Tibial nerve (tissue), 4 donors: ENCODE data around the gene SLC36A3. TPM values are rescaled to one million over a fixed set of nuclear protein-coding genes. Genes with fewer than 3 reads are reported as not detected.

ENCODE experiments used
- DNase-seq, 2 donors: peaks; one replicate each; pipeline ENCODE4 v3.0.0-alpha.2; 2019; ENCODE audit warnings: low spot score in 2 of 2
- H3K27ac ChIP-seq, 4 donors: fragments of 200-600 bp; sonication (generic) in 3 of 4; one replicate each; pipeline ENCODE4 v1.5.1; 2017 to 2019; ENCODE audit warnings: mild to moderate bottlenecking in 1 of 4
- H3K27me3 ChIP-seq, 2 donors: fragments of 200-600 bp; sonication (generic) in 1 of 2; one replicate each; pipeline versions ENCODE4 v1.5.1 to v1.6.0; 2017 to 2019
- H3K36me3 ChIP-seq, 3 donors: fragments of 200-600 bp; sonication (generic); one replicate each; pipeline ENCODE4 v1.5.1; 2018 to 2019
- H3K4me1 ChIP-seq, 4 donors: fragments of 200-600 bp; sonication (generic) in 3 of 4; one replicate each; pipeline ENCODE4 v1.5.1; 2017 to 2019
- H3K4me3 ChIP-seq, 4 donors: fragments of 200-600 bp; sonication (generic) in 3 of 4; one replicate each; pipeline ENCODE4 v1.5.1; 2017 to 2019; ENCODE audit warnings: mild to moderate bottlenecking in 1 of 4, moderate library complexity in 1 of 4
- H3K9me3 ChIP-seq, 4 donors: fragments of 200-600 bp; sonication (generic) in 3 of 4; one replicate each; pipeline ENCODE4 v1.5.1; 2017 to 2019
- CTCF ChIP-seq, 5 experiments: fragments of 200-600 bp in 3 of 5; fragments of 450-650 bp in 2 of 5; sonication (generic) in 3 of 5; IDR thresholded peaks; one replicate each; pipeline ENCODE4 v1.5.1; 2016 to 2019; ENCODE audit warnings: antibody characterized with exemption in 5 of 5, mild to moderate bottlenecking in 3 of 5, moderate library complexity in 2 of 5
- EP300 ChIP-seq, 2 donors: sonication (generic); formaldehyde crosslinking; IDR thresholded peaks; one replicate each; pipeline ENCODE4 v1.6.1; 2017; ENCODE audit warnings: antibody characterized with exemption in 2 of 2, mild to moderate bottlenecking in 1 of 2
- POLR2A ChIP-seq, 2 donors: fragments of 450-650 bp; IDR thresholded peaks; one replicate each; pipeline ENCODE4 v1.6.1; 2017; ENCODE audit warnings: antibody characterized with exemption in 2 of 2, mild to moderate bottlenecking in 2 of 2, moderate library complexity in 2 of 2
- WGBS, 2 donors: methylation state at CpG; one replicate each; pipeline ENCODE4 v1.1.5; 2018; 5-methylcytosine and 5-hydroxymethylcytosine counted together
- total RNA-seq, 4 donors: library from RNA; depleted of rRNA; stranded (reverse); fragments of >200 nt; gene quantifications; one replicate each; pipeline ENCODE4 v1.1.0, GENCODE V29; 2016

SLC36A3 gene
- total RNA-seq, 4 donors from 2014 or later, result not detected

- WGBS, 2 donors, result 94 to 96% methylated on average over 13 of the region's 13 CpGs
- TF ChIP-seq POLR2A (IDR thresholded peaks at IDR 0.05) (no peak), CTCF (IDR thresholded peaks at IDR 0.05) (no peak), EP300 (IDR thresholded peaks at IDR 0.05) (no peak)
- Histone ChIP-seq H3K36me3 (no peaks in the 10 kb centered on the region), H3K4me1 (no peaks in the 10 kb centered on the region), H3K9me3 (no peaks in the 10 kb centered on the region), H3K4me3 (no peak overlapping the region), H3K27me3 (no peaks in the 10 kb centered on the region), H3K27ac (no peak overlapping the region)
- DNase-seq, result no peak
Observed at GRCh38 chr5:151281001-151281639, 22.4 kb downstream of the SLC36A3 start.

- Histone ChIP-seq H3K36me3 (no peaks in the 10 kb centered on the region), H3K4me1 (no peaks in the 10 kb centered on the region), H3K27ac (no peak overlapping the region), H3K9me3 (no peaks in the 10 kb centered on the region), H3K4me3 (no peak overlapping the region), H3K27me3 (no peaks in the 10 kb centered on the region)
- DNase-seq, result no peak
- TF ChIP-seq POLR2A (IDR thresholded peaks at IDR 0.05) (no peak), EP300 (IDR thresholded peaks at IDR 0.05) (no peak), CTCF (IDR thresholded peaks at IDR 0.05) (no peak)
- WGBS, 2 donors, result 87 to 88% methylated on average over 2 of the region's 2 CpGs
Observed at GRCh38 chr5:151280443-151280842, 23.1 kb downstream of the SLC36A3 start.

- Histone ChIP-seq H3K4me1 (no peaks in the 10 kb centered on the region), H3K27me3 (no peaks in the 10 kb centered on the region), H3K27ac (no peak overlapping the region), H3K9me3 (no peaks in the 10 kb centered on the region), H3K4me3 (no peak overlapping the region), H3K36me3 (no peaks in the 10 kb centered on the region)
- 75 to 85% methylated on average over 5 of the region's 5 CpGs for WGBS, 2 donors
- no peak for TF ChIP-seq CTCF (IDR thresholded peaks at IDR 0.05)
- TF ChIP-seq EP300 (IDR thresholded peaks at IDR 0.05), result no peak
- no peak for TF ChIP-seq POLR2A (IDR thresholded peaks at IDR 0.05)
- no peak for DNase-seq
Observed at GRCh38 chr5:151278845-151279244, 24.7 kb downstream of the SLC36A3 start.

GRCh38 chr5:151275803-151276202, 27.8 kb downstream of the SLC36A3 start:
- H3K27ac ChIP-seq, result no peak overlapping the region
- H3K4me3 ChIP-seq, result no peak overlapping the region
- H3K36me3 ChIP-seq, result peaks cover 0 to 1% (median 0%) of the 10 kb centered on the region in 3 donors
- no peak for DNase-seq
- 92 to 96% methylated on average over 2 of the region's 2 CpGs for WGBS, 2 donors
- H3K9me3 ChIP-seq, result no peaks in the 10 kb centered on the region
- no peak for TF ChIP-seq CTCF (IDR thresholded peaks at IDR 0.05)
- no peak for TF ChIP-seq EP300 (IDR thresholded peaks at IDR 0.05)
- no peak for TF ChIP-seq POLR2A (IDR thresholded peaks at IDR 0.05)
- no peaks in the 10 kb centered on the region for H3K27me3 ChIP-seq
- no peaks in the 10 kb centered on the region for H3K4me1 ChIP-seq

- TF ChIP-seq EP300 (IDR thresholded peaks at IDR 0.05), result no peak
- TF ChIP-seq CTCF (IDR thresholded peaks at IDR 0.05), result no peak
- TF ChIP-seq POLR2A (IDR thresholded peaks at IDR 0.05), result no peak
- DNase-seq, result no peak
- Histone ChIP-seq H3K4me1 (no peaks in the 10 kb centered on the region), H3K36me3 (peaks cover 0 to 12% (median 0%) of the 10 kb centered on the region in 3 donors), H3K27me3 (no peaks in the 10 kb centered on the region), H3K9me3 (no peaks in the 10 kb centered on the region), H3K27ac (no peak overlapping the region), H3K4me3 (no peak overlapping the region)
Observed at GRCh38 chr5:151274666-151275065, 28.9 kb downstream of the SLC36A3 start.
